Measurements from ENCODE around the gene CTCFL.

Gene CTCFL

GRCh38 chr20:57462781-57463180 is 62.2 kb downstream of the CTCFL start:
- no peak for FAIRE-seq

DNA sequence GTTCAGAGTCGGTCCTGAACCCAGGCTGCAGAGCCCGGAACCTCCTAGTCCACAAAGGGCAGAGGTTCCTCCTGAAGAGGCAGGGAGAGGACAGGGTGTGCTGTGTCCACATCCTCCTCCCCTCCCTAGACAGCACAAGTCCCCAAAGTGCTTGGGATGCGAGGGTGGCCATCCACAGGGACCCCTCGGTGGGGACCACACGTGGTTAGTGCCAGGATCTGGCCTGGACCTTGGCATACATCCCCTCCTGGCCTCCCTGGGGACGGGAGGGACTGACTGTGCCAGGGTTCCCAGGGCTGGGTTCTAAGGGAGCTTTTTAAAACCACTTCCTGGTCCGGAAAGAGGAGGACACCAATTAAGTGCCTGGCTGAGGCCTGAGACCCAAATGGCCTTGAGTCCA is 63.2 kb downstream of the CTCFL start:
- no peak for FAIRE-seq

- FAIRE-seq, result no peak
These were observed 64.0 kb downstream of the CTCFL start for GRCh38 chr20:57460781-57461465.

DNA sequence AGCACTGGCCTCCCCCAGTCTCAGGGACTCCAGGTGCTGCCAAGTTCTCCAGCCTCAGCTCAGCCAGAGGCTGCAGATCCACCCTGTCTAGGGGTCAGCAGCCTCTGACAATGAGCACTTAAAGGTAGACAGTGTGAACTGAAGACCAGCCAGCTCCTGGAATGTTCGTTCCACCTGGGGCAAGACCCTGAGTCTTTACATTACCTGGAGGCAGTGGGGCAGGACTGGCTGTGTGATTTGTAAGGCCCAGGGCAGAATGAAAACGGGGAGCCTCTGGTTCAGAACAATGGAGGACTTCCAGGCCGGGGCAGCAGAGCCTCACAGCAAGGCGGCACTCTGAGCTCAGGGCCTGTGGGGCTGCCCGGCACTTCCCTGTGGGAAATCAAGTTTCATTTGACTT is 65.0 kb downstream of the CTCFL start:
- FAIRE-seq, result no peak

- no peak for FAIRE-seq
These were observed 65.7 kb downstream of the CTCFL start for GRCh38 chr20:57459278-57459677.

DNA sequence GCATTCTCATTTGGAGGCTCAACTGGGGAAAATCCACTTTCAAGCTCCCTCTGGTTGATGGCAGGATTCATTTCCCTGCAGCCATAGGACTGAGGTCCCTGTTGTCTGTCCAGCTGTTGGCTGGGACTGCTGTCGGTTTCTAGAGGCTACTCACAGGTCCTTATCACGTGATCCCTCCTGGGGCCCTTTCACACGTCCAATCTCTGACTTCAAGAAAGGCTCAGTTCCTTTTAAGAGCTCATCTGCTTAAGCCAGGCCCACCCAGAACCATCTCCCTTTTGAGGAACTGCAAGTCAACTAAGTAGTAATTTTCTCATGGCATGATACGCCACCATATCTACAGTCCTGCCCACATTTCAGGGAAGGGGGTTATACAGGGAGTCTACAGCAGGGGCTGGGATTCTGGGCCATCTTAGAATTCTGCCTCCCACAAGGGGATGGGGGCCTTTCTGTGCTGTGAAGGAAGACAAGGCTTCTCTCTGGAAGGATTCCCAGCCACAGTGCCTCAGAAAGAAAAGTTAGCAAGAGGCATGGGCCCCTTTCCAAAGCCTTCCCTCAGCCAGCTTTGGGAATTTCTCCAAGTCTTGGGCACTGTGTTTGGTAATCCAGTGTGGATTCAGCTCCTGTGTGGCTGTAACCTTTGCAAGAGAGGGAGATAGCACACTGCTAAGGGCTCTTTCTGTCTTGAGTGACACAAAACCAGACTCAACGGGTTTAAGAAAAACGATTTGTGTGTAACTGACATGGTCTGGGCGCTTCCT is 66.4 kb downstream of the CTCFL start:
- no peak for FAIRE-seq

DNA sequence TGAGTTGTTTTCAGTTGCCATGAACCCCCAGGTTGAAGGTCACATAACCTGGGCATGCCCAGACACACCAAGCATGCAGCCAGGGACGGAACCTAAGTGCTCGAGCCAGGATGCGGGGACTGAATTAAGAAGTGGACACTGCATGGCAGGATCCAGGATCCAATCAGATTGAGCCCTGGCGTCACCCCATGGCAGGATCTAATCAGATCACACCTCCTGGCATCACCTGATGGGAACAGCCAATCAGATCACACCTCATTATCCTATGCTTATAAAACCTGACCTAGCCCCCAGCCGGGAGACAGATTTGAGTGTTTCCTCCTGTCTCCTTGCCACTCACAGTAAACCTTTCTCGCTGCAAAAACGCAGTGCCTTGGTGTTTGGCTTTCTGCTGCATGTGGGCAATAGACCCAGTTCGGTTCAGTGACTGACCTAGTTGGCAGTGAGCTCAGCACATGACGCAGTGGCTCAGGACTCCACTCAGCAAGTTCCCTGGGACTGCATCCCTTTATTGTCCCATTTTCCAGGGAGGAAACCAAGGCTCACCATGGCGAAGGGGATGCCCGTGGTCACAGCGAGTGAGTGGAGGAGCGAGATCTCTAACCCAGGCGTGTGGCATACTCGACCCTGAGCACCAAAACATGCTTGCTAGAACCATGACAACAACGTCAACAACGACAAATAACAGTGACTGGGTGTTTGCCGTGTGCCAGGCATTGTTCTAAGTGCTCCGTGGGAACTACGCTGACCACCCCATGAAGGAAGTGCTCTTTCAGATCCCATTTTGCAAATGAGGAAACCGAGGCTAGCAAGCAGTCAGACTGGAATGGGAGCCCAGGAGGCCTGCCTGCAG is 67.5 kb downstream of the CTCFL start:
- no peak for FAIRE-seq

- no peak for FAIRE-seq
These were observed 68.8 kb downstream of the CTCFL start for GRCh38 chr20:57456116-57456515.

DNA sequence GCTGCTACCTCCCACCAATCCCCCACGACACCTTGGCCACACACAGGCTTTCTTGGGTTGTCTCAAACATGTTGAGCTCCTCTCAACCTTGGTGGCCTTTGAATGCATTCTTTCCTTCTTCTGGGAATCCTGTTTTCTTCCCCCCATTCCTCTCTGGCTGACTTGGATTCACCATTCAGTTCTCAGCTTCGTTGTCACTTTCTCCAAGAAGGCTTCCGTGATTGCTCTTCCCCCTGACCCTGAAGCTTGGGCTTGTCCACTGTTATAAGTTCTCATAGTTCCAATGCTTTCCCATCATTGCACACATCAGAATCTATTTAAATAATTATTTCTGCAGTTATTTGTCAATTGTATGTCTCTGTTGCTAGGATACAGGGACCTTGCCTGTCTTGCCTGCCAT is 69.6 kb downstream of the CTCFL start:
- FAIRE-seq, result no peak

- FAIRE-seq, result no peak
These were observed 72.9 kb downstream of the CTCFL start for GRCh38 chr20:57451795-57452661.

- FAIRE-seq, result no peak
These were observed 73.5 kb downstream of the CTCFL start for GRCh38 chr20:57451431-57451794.

DNA sequence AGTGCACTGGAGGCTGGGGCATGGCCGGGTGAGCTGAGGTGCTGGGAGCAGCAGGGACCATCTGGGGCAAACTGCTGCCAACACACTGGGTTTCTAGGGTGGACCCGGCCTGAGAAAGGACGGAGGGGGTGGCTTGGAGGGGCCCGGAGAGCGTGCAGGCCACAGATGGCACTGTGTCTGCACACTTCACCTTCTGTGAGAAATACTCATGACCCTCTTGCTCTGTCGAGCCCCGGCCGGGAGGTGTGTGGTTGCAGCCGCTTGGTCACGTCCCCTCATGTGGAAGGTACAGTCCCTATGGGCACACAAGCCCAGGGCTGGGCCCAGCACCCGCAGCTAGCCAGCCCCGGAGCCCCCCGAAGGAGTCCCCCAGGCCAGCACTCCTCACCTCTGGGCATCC is 74.0 kb downstream of the CTCFL start:
- no peak for FAIRE-seq

DNA sequence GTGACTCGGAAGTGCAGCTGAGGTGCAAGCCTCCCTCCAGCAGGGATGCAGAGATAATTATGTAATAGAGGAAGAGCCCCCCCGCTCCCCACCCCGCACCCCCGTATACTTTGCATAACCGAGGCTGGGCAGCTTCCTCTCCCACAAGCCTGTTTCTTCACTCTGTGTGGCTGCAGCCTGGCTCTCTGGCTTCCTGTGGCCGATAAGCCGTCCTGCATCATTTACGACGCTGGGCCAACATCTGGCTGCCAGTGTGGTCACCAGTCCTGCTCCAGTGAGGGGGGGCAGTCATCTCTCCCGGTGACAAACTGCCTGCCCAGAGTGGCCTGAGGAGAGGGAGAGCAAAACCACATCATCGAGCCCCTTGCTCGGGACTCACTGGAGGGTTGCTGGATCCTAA is 74.5 kb downstream of the CTCFL start:
- no peak for FAIRE-seq

DNA sequence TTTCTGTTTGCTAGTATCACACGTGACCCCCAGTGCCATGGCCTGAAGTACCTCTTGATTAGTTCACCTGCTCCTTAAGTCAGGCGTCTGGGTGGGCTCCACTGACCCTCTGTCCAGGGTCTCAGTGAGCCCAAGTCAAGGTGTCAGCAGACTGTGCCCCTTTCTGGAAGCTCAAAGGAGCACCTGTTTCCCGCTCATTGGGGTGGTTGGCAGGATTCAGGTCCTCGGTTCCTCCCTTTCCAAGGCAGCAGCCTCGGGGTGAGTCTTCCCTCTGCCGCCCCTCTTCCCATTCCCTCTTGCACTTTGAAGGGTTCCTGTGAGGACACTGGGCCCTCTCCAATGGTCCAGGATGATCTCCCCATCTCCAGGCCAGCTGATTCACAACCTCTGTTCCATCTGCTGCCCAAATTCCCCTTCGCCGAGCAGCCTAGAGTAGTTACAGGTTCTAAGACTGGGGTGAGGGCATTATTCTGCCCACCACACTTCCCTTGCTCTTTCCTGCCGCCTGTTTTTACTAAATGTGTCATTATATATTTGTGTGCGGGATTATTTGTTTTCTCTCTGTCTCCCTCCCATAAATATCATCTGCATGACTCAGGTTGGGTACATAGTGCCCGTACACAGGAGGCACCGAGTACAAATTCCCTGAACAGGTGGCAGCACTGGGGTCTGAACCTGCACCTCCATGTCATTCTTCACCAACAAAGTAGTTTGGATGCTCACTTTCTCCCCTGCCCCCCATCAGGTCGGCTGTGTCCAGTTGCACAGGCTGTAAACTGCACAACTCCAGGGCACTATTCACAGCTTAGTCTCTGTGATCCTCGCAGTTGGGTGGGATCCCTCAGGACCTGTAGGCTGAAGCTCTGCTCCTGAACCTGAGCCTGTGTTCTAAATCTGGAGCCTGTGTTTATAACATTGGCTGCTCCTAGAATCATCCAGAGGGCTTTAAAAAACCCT is 75.3 kb downstream of the CTCFL start:
- no peak for FAIRE-seq

DNA sequence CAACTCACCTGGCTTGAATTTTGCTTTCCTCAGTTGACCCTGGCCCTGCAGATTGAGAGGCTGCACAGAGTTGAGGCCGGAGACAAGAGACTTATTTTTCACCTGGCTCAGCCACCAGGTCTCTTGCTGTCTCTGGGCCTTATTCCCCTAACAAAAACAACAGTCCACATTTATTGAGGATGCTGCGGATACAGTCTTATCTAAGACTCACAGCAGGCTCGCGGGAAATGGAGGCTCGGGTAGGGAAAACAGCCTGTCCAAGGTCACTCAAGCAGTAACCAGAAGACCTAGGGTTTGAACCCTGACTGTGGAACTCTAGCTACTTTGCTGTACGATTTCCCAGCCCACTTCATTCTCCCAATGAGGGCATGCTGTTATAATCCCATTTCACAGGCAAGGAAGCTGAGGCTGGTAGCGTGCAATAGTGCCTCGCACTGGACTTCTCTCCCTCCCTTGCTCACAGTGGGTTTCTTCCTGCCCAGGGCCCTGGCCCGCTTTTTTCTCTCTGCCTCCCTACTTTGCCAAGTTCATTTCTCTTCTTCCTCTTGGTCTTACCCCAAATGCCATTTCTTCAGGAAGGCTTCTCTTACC is 76.1 kb downstream of the CTCFL start:
- FAIRE-seq, result no peak
